Esophagus squamous epithelium (tissue), 4 donors: Measurements from ENCODE around the gene DENND4C.

ENCODE experiments used
- CTCF ChIP-seq, 6 experiments: fragments of 450-650 bp in 4 of 6; fragments of 200-600 bp in 2 of 6; sonication (generic) in 2 of 6; IDR thresholded peaks; one replicate each; pipeline ENCODE4 v1.5.1; 2016 to 2019; ENCODE audit warnings: antibody characterized with exemption in 6 of 6, mild to moderate bottlenecking in 4 of 6, moderate library complexity in 4 of 6
- POLR2A ChIP-seq, 4 donors: fragments of 450-650 bp; IDR thresholded peaks; one replicate each; pipeline ENCODE4 v1.6.1; 2017; ENCODE audit warnings: antibody characterized with exemption in 4 of 4, mild to moderate bottlenecking in 4 of 4, moderate library complexity in 3 of 4

DNA sequence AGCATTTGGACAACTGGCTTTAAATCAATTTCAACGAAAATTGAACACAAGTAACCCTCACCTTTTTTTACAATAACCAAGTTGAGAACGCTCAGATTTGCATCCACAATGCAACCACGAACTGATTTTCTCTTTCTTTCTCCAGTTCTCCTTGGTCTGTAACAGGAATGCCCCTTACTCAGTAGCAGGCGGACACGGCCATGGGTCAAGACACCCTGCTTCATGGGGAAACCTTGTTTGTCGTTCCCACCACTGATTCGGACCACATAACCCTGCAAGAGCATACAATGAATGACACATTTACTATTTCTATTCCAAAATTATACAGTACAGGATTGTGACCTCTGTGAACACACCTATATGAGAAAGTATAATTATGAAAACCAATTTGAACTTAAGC lies 148.2 kb downstream of the DENND4C start:
- no peak for TF ChIP-seq POLR2A (IDR thresholded peaks at IDR 0.05)
- no peak for TF ChIP-seq CTCF (IDR thresholded peaks at IDR 0.05)
